DND-41 (cell line): ENCODE results near the gene STAB2.

Experiments used
- EZH2 ChIP-seq: IDR thresholded peaks from 3 replicates; pipeline ENCODE4 v1.6.1; 2012; ENCODE audit warnings: borderline replicate concordance, low read depth, mild to moderate bottlenecking, moderate library complexity, low read length, inconsistent platforms; ENCODE audit not compliant: severe bottlenecking
- TF ChIP-seq, protein P1 (sequence below): IDR thresholded peaks from 2 replicates; pipeline ENCODE4 v1.5.1; 2012; ENCODE audit warnings: borderline replicate concordance, low read length, moderate library complexity, mild to moderate bottlenecking; ENCODE audit not compliant: poor library complexity, severe bottlenecking; ENCODE audit errors: extremely low read depth

- TF ChIP-seq, protein P1, sequence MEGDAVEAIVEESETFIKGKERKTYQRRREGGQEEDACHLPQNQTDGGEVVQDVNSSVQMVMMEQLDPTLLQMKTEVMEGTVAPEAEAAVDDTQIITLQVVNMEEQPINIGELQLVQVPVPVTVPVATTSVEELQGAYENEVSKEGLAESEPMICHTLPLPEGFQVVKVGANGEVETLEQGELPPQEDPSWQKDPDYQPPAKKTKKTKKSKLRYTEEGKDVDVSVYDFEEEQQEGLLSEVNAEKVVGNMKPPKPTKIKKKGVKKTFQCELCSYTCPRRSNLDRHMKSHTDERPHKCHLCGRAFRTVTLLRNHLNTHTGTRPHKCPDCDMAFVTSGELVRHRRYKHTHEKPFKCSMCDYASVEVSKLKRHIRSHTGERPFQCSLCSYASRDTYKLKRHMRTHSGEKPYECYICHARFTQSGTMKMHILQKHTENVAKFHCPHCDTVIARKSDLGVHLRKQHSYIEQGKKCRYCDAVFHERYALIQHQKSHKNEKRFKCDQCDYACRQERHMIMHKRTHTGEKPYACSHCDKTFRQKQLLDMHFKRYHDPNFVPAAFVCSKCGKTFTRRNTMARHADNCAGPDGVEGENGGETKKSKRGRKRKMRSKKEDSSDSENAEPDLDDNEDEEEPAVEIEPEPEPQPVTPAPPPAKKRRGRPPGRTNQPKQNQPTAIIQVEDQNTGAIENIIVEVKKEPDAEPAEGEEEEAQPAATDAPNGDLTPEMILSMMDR = no peak
- TF ChIP-seq EZH2 = no peak
Observed at GRCh38 chr12:103812789-103813188, 225.7 kb downstream of the STAB2 start.
